GM12891 (cell line): ENCODE data around the gene MYEF2.

Experiments
- POLR2A ChIP-seq: IDR thresholded peaks from 2 replicates; pipeline ENCODE4 v1.6.1; 2011; ENCODE audit warnings: low read depth, low read length, control low read depth
- TAF1 ChIP-seq: IDR thresholded peaks from 2 replicates; pipeline ENCODE4 v1.6.1; 2011; ENCODE audit warnings: low read depth, low read length, control low read depth

DNA sequence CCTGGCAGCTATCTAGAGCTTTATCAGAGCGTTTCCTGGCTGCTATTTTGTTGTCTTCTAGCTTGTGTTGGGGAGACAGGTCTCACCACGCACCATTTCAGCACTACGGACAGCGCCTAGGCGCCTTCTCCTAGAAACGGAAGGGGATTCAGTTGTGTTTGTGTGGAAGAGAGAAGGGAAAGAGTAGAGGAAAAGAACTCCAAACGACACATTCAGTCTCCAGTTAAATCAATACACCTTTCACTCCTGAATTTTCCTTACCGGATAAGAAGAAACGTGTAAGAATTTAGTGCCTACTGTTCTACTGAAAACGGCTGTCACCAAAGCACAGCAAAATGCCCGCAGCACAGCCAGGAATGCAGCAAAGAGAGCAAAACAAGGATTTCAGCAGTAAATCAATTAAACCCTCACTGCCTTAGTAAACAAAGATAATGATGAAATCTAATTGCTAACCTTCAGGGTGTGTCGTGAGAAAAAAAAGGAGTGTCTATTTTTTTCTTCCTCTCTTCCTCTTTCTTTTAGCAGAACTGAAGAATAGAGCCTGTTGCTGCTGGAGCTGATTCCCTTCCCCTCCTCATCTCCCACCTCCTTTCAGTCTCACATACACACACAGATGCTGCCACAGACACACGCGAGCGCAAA lies 13.0 kb upstream of the MYEF2 start:
- TF ChIP-seq TAF1 (no peak), POLR2A (no peak)
